Activated CD8-positive, alpha-beta T cell treated with anti-CD3 and anti-CD28 coated beads for 36 hours (primary cell): ENCODE data around the gene OR2V2. TPM values are rescaled to one million over a fixed set of nuclear protein-coding genes. Genes with fewer than 3 reads are reported as not detected.

Experiments
- ATAC-seq: fragments of 200-7000 bp; cut with Tn5 transposase; one replicate; pipeline ENCODE4 v1.10.0; 2021; ENCODE audit warnings: mild to moderate bottlenecking, moderate library complexity
- CTCF ChIA-PET: fragments of 350-600 bp; sonication (Branson Sonifier 250); formaldehyde crosslinking; loops from one replicate; lab custom pipeline; 2021; ENCODE audit warnings: antibody characterized with exemption; lab: Charles Lee
- POLR2A ChIA-PET: fragments of 350-600 bp; sonication (Branson Sonifier 250); formaldehyde crosslinking; loops from one replicate; lab custom pipeline; 2021; ENCODE audit warnings: antibody characterized with exemption; lab: Charles Lee
- DNase-seq: peaks from one replicate; pipeline ENCODE4 v3.0.0-alpha.2; 2020
- H3K27ac Mint-ChIP-seq: one replicate; pipeline ENCODE4 v1.8.0; 2021; ENCODE audit warnings: mild to moderate bottlenecking, mixed read lengths
- H3K27me3 Mint-ChIP-seq: one replicate; pipeline ENCODE4 v1.8.0; 2021; ENCODE audit warnings: mixed read lengths
- H3K36me3 Mint-ChIP-seq: one replicate; pipeline ENCODE4 v1.8.0; 2021; ENCODE audit warnings: low read depth, mixed read lengths
- H3K4me1 Mint-ChIP-seq: one replicate; pipeline ENCODE4 v1.8.0; 2021; ENCODE audit warnings: low read depth, mixed read lengths
- H3K4me3 Mint-ChIP-seq: one replicate; pipeline ENCODE4 v1.8.0; 2021; ENCODE audit warnings: mild to moderate bottlenecking, moderate library complexity, mixed read lengths
- H3K9me3 Mint-ChIP-seq: one replicate; pipeline ENCODE4 v1.8.0; 2021; ENCODE audit warnings: mixed read lengths
- CTCF ChIP-seq: fragments of 200-600 bp; IDR thresholded peaks from one replicate; pipeline ENCODE4 v1.8.0; 2022; ENCODE audit warnings: antibody characterized with exemption, mild to moderate bottlenecking
- intact Hi-C: fragments of 100-400 bp; cut with micrococcal nuclease; formaldehyde crosslinking; loops from one replicate; pipeline ENCODE4 v1.10.0; 2022
- total RNA-seq, 2 experiments: library from RNA; stranded (reverse); gene quantifications; one replicate each; pipeline ENCODE4 v1.2.3, GENCODE V29; 2021

The OR2V2 gene
- total RNA-seq, 2 experiments from 2014 or later = not detected

- ChIA-PET POLR2A (interaction anchor here (0.8 to 9.3 kb wide), 5 partner anchors 14 to 350 kb away, joined by 3 to 159 read pairs (median 8); partner anchors contain the start of genes RACK1 and TRIM7), CTCF (interaction anchor here (1.0 to 7.8 kb wide), 2 partner anchors 18 to 19 kb away, joined by 3 to 80 read pairs; partner anchors contain the start of gene TRIM7)
- intact Hi-C loops = no loop called here
- ATAC-seq = no peak
- H3K27me3 Mint-ChIP-seq = peaks cover 4% of the 10 kb centered on the region
- H3K9me3 Mint-ChIP-seq = no peaks in the 10 kb centered on the region
- DNase-seq = no peak
- H3K4me3 Mint-ChIP-seq = no peak overlapping the region
- peaks cover 30% of the 10 kb centered on the region for H3K4me1 Mint-ChIP-seq
- peak overlapping the region; percentile 97 for H3K27ac Mint-ChIP-seq
- peaks cover 6% of the 10 kb centered on the region for H3K36me3 Mint-ChIP-seq
- no peak for TF ChIP-seq CTCF
Observed at GRCh38 chr5:181186986-181187499, 39.7 kb downstream of the OR2V2 start.

- no peaks in the 10 kb centered on the region for H3K9me3 Mint-ChIP-seq
- no peak for TF ChIP-seq CTCF
- H3K27ac Mint-ChIP-seq = peak overlapping the region; percentile 97
- CTCF ChIA-PET = interaction anchor here (1.0 to 7.8 kb wide), 2 partner anchors 17 to 19 kb away, joined by 3 to 80 read pairs; partner anchors contain the start of gene TRIM7
- POLR2A ChIA-PET = interaction anchor here (0.8 to 9.3 kb wide), 8 partner anchors 15 to 351 kb away, joined by 3 to 159 read pairs (median 10); partner anchors contain the start of genes RACK1, TRIM41 and TRIM7
- H3K4me1 Mint-ChIP-seq = peaks cover 26% of the 10 kb centered on the region
- no peak for ATAC-seq
- H3K27me3 Mint-ChIP-seq = peaks cover 4% of the 10 kb centered on the region
- intact Hi-C loops = loop anchor here (2.0 kb wide), 1 partner anchor 35 kb away; the partner anchor contains the start of gene TRIM41
- DNase-seq = peak; percentile 86
- peaks cover 6% of the 10 kb centered on the region for H3K36me3 Mint-ChIP-seq
- peak overlapping the region; percentile 91 for H3K4me3 Mint-ChIP-seq
Observed at GRCh38 chr5:181187500-181188213, 40.3 kb downstream of the OR2V2 start.

GRCh38 chr5:181188700-181189362 lies 41.4 kb downstream of the OR2V2 start:
- no peak for TF ChIP-seq CTCF
- intact Hi-C loops = loop anchor here (2.0 kb wide), 1 partner anchor 34 kb away; the partner anchor contains the start of gene TRIM41
- DNase-seq (peak; percentile 86), ATAC-seq (peak; percentile 3)
- H3K4me1 Mint-ChIP-seq = peaks cover 34% of the 10 kb centered on the region
- H3K27me3 Mint-ChIP-seq = peaks cover 2% of the 10 kb centered on the region
- H3K36me3 Mint-ChIP-seq = peaks cover 9% of the 10 kb centered on the region
- no peaks in the 10 kb centered on the region for H3K9me3 Mint-ChIP-seq
- POLR2A ChIA-PET = interaction anchor here (0.6 to 9.3 kb wide), 13 partner anchors 10 to 357 kb away, joined by 3 to 159 read pairs (median 6); partner anchors contain the start of genes RACK1, TRIM41, TRIM52 and TRIM7
- H3K27ac Mint-ChIP-seq = peak overlapping the region; percentile 97
- CTCF ChIA-PET = interaction anchor here (1.0 to 7.8 kb wide), 5 partner anchors 16 to 34 kb away, joined by 3 to 80 read pairs (median 3); partner anchors contain the start of genes TRIM41 and TRIM7
- peak overlapping the region; percentile 91 for H3K4me3 Mint-ChIP-seq

- Mint-ChIP-seq H3K27me3 (peaks cover 2% of the 10 kb centered on the region), H3K36me3 (peaks cover 9% of the 10 kb centered on the region), H3K27ac (peak overlapping the region; percentile 97), H3K9me3 (no peaks in the 10 kb centered on the region), H3K4me3 (peak overlapping the region; percentile 91), H3K4me1 (peaks cover 31% of the 10 kb centered on the region)
- intact Hi-C loops = loop anchor here (2.0 kb wide), 1 partner anchor 33 kb away; the partner anchor contains the start of gene TRIM41
- peak; percentile 17 for ATAC-seq
- ChIA-PET POLR2A (interaction anchor here (0.7 to 9.3 kb wide), 17 partner anchors 9 to 71 kb away, joined by 3 to 159 read pairs (median 4); partner anchors contain the start of genes RACK1, TRIM41, TRIM52 and TRIM7), CTCF (interaction anchor here (1.1 to 7.8 kb wide), 4 partner anchors 15 to 33 kb away, joined by 3 to 80 read pairs (median 4); partner anchors contain the start of genes TRIM41 and TRIM7)
- TF ChIP-seq CTCF = no peak
- peak; percentile 83 for DNase-seq
Observed at GRCh38 chr5:181189363-181189961, 42.1 kb downstream of the OR2V2 start.
